ENCODE measurements around the gene NEU4. TPM values are rescaled to one million over a fixed set of nuclear protein-coding genes. Genes with fewer than 3 reads are reported as not detected.

NEU4 gene
- total RNA-seq, 1 donor from 2014 or later = not detected

- DNase-seq (ENCODE audit: low read depth) = no peak
- Histone ChIP-seq H3K27me3 (ENCODE audit: control insufficient read depth, insufficient read depth, low read length) (peaks cover 36% of the 10 kb centered on the region), H3K4me3 (ENCODE audit: low read depth, low read length) (no peak within 1 kb of the TSS), H3K36me3 (ENCODE audit: control insufficient read depth, insufficient read depth, low read length) (no peaks in the 10 kb centered on the region)
- no peak for TF ChIP-seq CTCF (IDR thresholded peaks at IDR 0.05; ENCODE audit: insufficient read depth, low read length, poor library complexity, severe bottlenecking)
Measured at GRCh38 chr2:241858206-241859016, 49.4 kb downstream of the NEU4 start, which contains the start of gene PDCD1. Gene PDCD1 (minus strand): TSS chr2:241858894. CDS start chr2:241858838, 56 bp downstream.

GRCh38 chr2:241859017-241859435 lies 50.0 kb downstream of the NEU4 start:
- Histone ChIP-seq H3K27me3 (ENCODE audit: control insufficient read depth, insufficient read depth, low read length) (peaks cover 39% of the 10 kb centered on the region), H3K36me3 (ENCODE audit: control insufficient read depth, insufficient read depth, low read length) (no peaks in the 10 kb centered on the region), H3K4me3 (ENCODE audit: low read depth, low read length) (no peak overlapping the region)
- DNase-seq (ENCODE audit: low read depth) = no peak
- TF ChIP-seq CTCF (IDR thresholded peaks at IDR 0.05; ENCODE audit: insufficient read depth, low read length, poor library complexity, severe bottlenecking) = no peak

- peaks cover 41% of the 10 kb centered on the region for H3K27me3 ChIP-seq (ENCODE audit: control insufficient read depth, insufficient read depth, low read length)
- DNase-seq (ENCODE audit: low read depth) = no peak
- no peak overlapping the region for H3K4me3 ChIP-seq (ENCODE audit: low read depth, low read length)
Measured at GRCh38 chr2:241859436-241860183, 50.6 kb downstream of the NEU4 start.

GRCh38 chr2:241860184-241861078 lies 51.4 kb downstream of the NEU4 start:
- Histone ChIP-seq H3K36me3 (ENCODE audit: control insufficient read depth, insufficient read depth, low read length) (no peaks in the 10 kb centered on the region), H3K4me3 (ENCODE audit: low read depth, low read length) (no peak overlapping the region), H3K27me3 (ENCODE audit: control insufficient read depth, insufficient read depth, low read length) (peaks cover 49% of the 10 kb centered on the region)
- DNase-seq (ENCODE audit: low read depth) = no peak
- no peak for TF ChIP-seq CTCF (IDR thresholded peaks at IDR 0.05; ENCODE audit: insufficient read depth, low read length, poor library complexity, severe bottlenecking)

More at GRCh38 chr2:241859436-241860183, 50.6 kb downstream of the NEU4 start:
- TF ChIP-seq CTCF (IDR thresholded peaks at IDR 0.05; ENCODE audit: insufficient read depth, low read length, poor library complexity, severe bottlenecking) = no peak
- H3K36me3 ChIP-seq (ENCODE audit: control insufficient read depth, insufficient read depth, low read length) = no peaks in the 10 kb centered on the region

GRCh38 chr2:241861264-241861663 lies 52.3 kb downstream of the NEU4 start:
- no peaks in the 10 kb centered on the region for H3K36me3 ChIP-seq (ENCODE audit: control insufficient read depth, insufficient read depth, low read length)
- H3K27me3 ChIP-seq (ENCODE audit: control insufficient read depth, insufficient read depth, low read length) = peaks cover 58% of the 10 kb centered on the region
- no peak for DNase-seq (ENCODE audit: low read depth)
- no peak for TF ChIP-seq CTCF (IDR thresholded peaks at IDR 0.05; ENCODE audit: insufficient read depth, low read length, poor library complexity, severe bottlenecking)
- H3K4me3 ChIP-seq (ENCODE audit: low read depth, low read length) = no peak overlapping the region

Measured in kidney epithelial cell (primary cell).